ENCODE measurements around the gene IER2. TPM values are rescaled to one million over a fixed set of nuclear protein-coding genes. Genes with fewer than 3 reads are reported as not detected.

IER2 gene
- total and polyA plus RNA-seq, 9 of the 15 experiments (the other 6 are each of a cell fraction or from before 2014, with no cell fraction given) = 4.5 to 205 (median 23.7) TPM

DNA sequence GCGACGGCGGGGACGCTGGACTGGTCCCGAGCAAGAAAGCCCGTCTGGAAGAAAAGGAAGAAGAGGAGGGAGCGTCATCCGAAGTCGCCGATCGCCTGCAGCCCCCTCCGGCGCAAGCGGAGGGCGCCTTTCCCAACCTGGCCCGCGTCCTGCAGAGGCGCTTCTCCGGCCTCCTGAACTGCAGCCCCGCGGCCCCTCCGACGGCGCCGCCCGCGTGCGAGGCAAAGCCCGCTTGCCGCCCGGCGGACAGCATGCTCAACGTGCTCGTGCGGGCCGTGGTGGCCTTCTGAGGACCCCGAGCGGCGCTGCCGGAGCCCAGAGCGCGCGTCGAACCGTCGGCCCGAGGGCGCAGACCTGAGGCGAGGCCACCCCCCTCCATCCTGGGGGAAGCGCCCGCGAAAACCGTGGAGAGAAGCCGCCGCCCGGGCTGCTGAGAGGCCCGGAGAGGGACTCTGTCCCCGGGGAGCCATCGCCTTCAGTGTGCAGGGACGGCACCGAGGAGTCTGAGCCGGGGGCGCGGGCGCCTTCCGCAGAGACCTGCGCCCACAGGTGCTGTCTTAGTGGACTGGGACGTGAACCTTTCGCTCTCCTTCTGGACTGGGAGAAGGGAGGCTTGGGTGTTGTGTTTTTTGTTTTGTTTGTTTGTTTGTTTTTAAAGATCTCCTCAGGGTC lies 3.5 kb downstream of the IER2 start (continued):
- TF ChIP-seq PPARD (CRISPR knock-in tag; IDR thresholded peaks at IDR 0.05) (no peak), GATAD2B (IDR thresholded peaks at IDR 0.05; ENCODE audit: borderline replicate concordance) (no peak), NCOA4 (IDR thresholded peaks at IDR 0.05; ENCODE audit: partially characterized antibody) (no peak), HMGN3 (IDR thresholded peaks at IDR 0.05; ENCODE audit: borderline replicate concordance, extremely low read depth, insufficient read length, low read depth, low read length) (no peak), ZNF311 (CRISPR knock-in tag; IDR thresholded peaks at IDR 0.05) (no peak), ZNF274 (IDR thresholded peaks at IDR 0.05; ENCODE audit: borderline replicate concordance, low read depth, low read length) (0 out of 2 replicates have a peak, but pooled peaks have one; percentile 17), HSF4 (CRISPR knock-in tag; IDR thresholded peaks at IDR 0.05; ENCODE audit: borderline replicate concordance) (no peak), IRF2 (CRISPR knock-in tag; IDR thresholded peaks at IDR 0.05) (no peak), SMAD1 (IDR thresholded peaks at IDR 0.05; ENCODE audit: low read depth, low read length, partially characterized antibody) (no peak), HNRNPUL1 (IDR thresholded peaks at IDR 0.05; ENCODE audit: low read length) (no peak), RNF219 (CRISPR knock-in tag; IDR thresholded peaks at IDR 0.05) (no peak), ATF1 (CRISPR knock-in tag; IDR thresholded peaks at IDR 0.05) (no peak), ATF1 (tag; IDR thresholded peaks at IDR 0.05) (no peak), CHD1 (IDR thresholded peaks at IDR 0.05; ENCODE audit: low read length) (peak; percentile 65), STAT5A (IDR thresholded peaks at IDR 0.05; ENCODE audit: borderline replicate concordance, low read length) (no peak), EP300 (IDR thresholded peaks at IDR 0.05; ENCODE audit: low read length) (no peak), ZBTB5 (IDR thresholded peaks at IDR 0.05) (no peak), CSDE1 (IDR thresholded peaks at IDR 0.05) (no peak), PRMT5 (CRISPR knock-in tag; IDR thresholded peaks at IDR 0.05) (no peak), NFIX (CRISPR knock-in tag; IDR thresholded peaks at IDR 0.05; ENCODE audit: low read depth) (no peak), BRD9 (IDR thresholded peaks at IDR 0.05; ENCODE audit: low read depth, partially characterized antibody) (no peak), HDAC2 (IDR thresholded peaks at IDR 0.05) (no peak), NELFE (IDR thresholded peaks at IDR 0.05; ENCODE audit: insufficient read depth, insufficient read length) (no peak), GATAD2A (IDR thresholded peaks at IDR 0.05) (no peak)
- TF ChIP-seq, protein P1, sequence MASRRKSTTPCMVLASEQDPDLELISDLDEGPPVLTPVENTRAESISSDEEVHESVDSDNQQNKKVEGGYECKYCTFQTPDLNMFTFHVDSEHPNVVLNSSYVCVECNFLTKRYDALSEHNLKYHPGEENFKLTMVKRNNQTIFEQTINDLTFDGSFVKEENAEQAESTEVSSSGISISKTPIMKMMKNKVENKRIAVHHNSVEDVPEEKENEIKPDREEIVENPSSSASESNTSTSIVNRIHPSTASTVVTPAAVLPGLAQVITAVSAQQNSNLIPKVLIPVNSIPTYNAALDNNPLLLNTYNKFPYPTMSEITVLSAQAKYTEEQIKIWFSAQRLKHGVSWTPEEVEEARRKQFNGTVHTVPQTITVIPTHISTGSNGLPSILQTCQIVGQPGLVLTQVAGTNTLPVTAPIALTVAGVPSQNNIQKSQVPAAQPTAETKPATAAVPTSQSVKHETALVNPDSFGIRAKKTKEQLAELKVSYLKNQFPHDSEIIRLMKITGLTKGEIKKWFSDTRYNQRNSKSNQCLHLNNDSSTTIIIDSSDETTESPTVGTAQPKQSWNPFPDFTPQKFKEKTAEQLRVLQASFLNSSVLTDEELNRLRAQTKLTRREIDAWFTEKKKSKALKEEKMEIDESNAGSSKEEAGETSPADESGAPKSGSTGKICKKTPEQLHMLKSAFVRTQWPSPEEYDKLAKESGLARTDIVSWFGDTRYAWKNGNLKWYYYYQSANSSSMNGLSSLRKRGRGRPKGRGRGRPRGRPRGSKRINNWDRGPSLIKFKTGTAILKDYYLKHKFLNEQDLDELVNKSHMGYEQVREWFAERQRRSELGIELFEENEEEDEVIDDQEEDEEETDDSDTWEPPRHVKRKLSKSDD (conservative IDR thresholded peaks at IDR 0.05; ENCODE audit: low read length) = no peak
